Aorta (tissue), 5 donors: ENCODE data around the gene DNAJB13. TPM values are rescaled to one million over a fixed set of nuclear protein-coding genes. Genes with fewer than 3 reads are reported as not detected.

Experiments
- ATAC-seq: fragments of 200-7000 bp; cut with Tn5 transposase; one replicate; pipeline ENCODE4 v1.9.1; 2022; ENCODE audit warnings: moderate library complexity; ENCODE audit not compliant: low FRiP score
- DNase-seq, 2 donors: peaks; one replicate each; pipeline ENCODE4 v3.0.0-alpha.2; 2020
- H3K27ac ChIP-seq, 2 donors: one replicate each; pipeline ENCODE4 v1.5.1; 2013; ENCODE audit warnings: low read length in 2 of 2, mild to moderate bottlenecking in 2 of 2, moderate library complexity in 2 of 2, control low read depth in 1 of 2, inconsistent platforms in 1 of 2, low read depth in 1 of 2
- H3K27me3 ChIP-seq, 2 donors: one replicate each; pipeline ENCODE4 v1.6.1; 2013; ENCODE audit warnings: control low read depth in 1 of 2, low read length in 1 of 2, mild to moderate bottlenecking in 1 of 2, moderate library complexity in 1 of 2; ENCODE audit not compliant: insufficient read depth in 2 of 2, control insufficient read depth in 1 of 2
- H3K36me3 ChIP-seq, 2 donors: one replicate each; pipeline ENCODE4 v1.6.1; 2013; ENCODE audit warnings: control low read depth in 1 of 2, low read length in 1 of 2, mild to moderate bottlenecking in 1 of 2; ENCODE audit not compliant: insufficient read depth in 2 of 2, control insufficient read depth in 1 of 2
- H3K4me1 ChIP-seq, 2 donors: one replicate each; pipeline ENCODE4 v1.6.1; 2013; ENCODE audit warnings: low read length in 2 of 2, control low read depth in 1 of 2, mild to moderate bottlenecking in 1 of 2, moderate library complexity in 1 of 2; ENCODE audit not compliant: insufficient read depth in 2 of 2, control insufficient read depth in 1 of 2
- H3K4me3 ChIP-seq, 2 donors: one replicate each; pipeline ENCODE4 v1.5.1; 2013; ENCODE audit warnings: low read length in 2 of 2, control low read depth in 1 of 2, mild to moderate bottlenecking in 1 of 2
- H3K9me3 ChIP-seq: one replicate; pipeline ENCODE4 v1.6.1; 2013; ENCODE audit warnings: mild to moderate bottlenecking, low read length; ENCODE audit not compliant: control insufficient read depth
- WGBS, 2 donors: extraction: QIAGEN DNeasy Blood & Tissue Kit; methylation state at CpG; one replicate each; pipeline ENCODE4 v1.1.7; 2013; 5-methylcytosine and 5-hydroxymethylcytosine counted together
- intact Hi-C, 2 donors: fragments of 100-400 bp; cut with DNase I; formaldehyde crosslinking; loops; one replicate each; pipeline versions ENCODE4 v1.14.2 to v1.15.0; 2022
- polyA plus RNA-seq, 2 donors: library from polyadenylated mRNA; stranded (reverse); fragments of 200-250 nt; gene quantifications; one replicate each; pipeline ENCODE4 v1.2.3, GENCODE V29; 2013
- total RNA-seq, 2 donors: library from RNA; stranded (reverse); fragmentation: NEBNext Ultra II Directional; extraction: Animal tissue kit (Norgen Biotek cat#: 25700); gene quantifications; one replicate each; pipeline ENCODE4 v1.2.1, GENCODE V29; 2021
- donor health status: healthy with polysubstance abuse.
- donor health status: Bipolar disorder and iron deficiency.
- donor health status: DM: no; HTN: no; CAD: no.
- donor health status: DM: no; HTN: no; CAD: no.
- donor health status: DM: yes; HTN: yes; CAD: no.

DNAJB13 gene
- total and polyA plus RNA-seq, 4 donors = not detected

- intact Hi-C loops = no loop called here
- no peaks in the 10 kb centered on the region for H3K27me3 ChIP-seq
- H3K36me3 ChIP-seq = peaks cover 2 to 7% of the 10 kb centered on the region in 2 donors
- H3K9me3 ChIP-seq = no peaks in the 10 kb centered on the region
- ATAC-seq (no peak), DNase-seq (peak in 1 of 2 donors; percentile 21)
- H3K27ac ChIP-seq = no peak overlapping the region
- no peaks in the 10 kb centered on the region for H3K4me1 ChIP-seq
- 79 to 81% methylated on average over 8 of the region's 8 CpGs for WGBS, 2 donors
- no peak overlapping the region for H3K4me3 ChIP-seq
Observed at GRCh38 chr11:73999581-74000306, 48.9 kb downstream of the DNAJB13 start.

- DNase-seq (peak in 1 of 2 donors; percentile 37), ATAC-seq (no peak)
- intact Hi-C loops = no loop called here
- no peaks in the 10 kb centered on the region for H3K27me3 ChIP-seq
- 85% methylated on average over 14 of the region's 14 CpGs for WGBS, 2 donors
- H3K4me1 ChIP-seq = no peaks in the 10 kb centered on the region
- H3K27ac ChIP-seq = no peak overlapping the region
- no peaks in the 10 kb centered on the region for H3K9me3 ChIP-seq
- peaks cover 2 to 7% of the 10 kb centered on the region in 2 donors for H3K36me3 ChIP-seq
- H3K4me3 ChIP-seq = no peak overlapping the region
Observed at GRCh38 chr11:74000307-74001133, 49.7 kb downstream of the DNAJB13 start.

- no peaks in the 10 kb centered on the region for H3K4me1 ChIP-seq
- intact Hi-C loops = no loop called here
- WGBS, 2 donors = 85 to 88% methylated on average over 7 of the region's 7 CpGs
- peak; percentile 14 to 55 for DNase-seq
- no peaks in the 10 kb centered on the region for H3K27me3 ChIP-seq
- no peak for ATAC-seq
- H3K4me3 ChIP-seq = no peak overlapping the region
- H3K36me3 ChIP-seq = peaks cover 2 to 7% of the 10 kb centered on the region in 2 donors
- H3K27ac ChIP-seq = no peak overlapping the region
- H3K9me3 ChIP-seq = no peaks in the 10 kb centered on the region
Observed at GRCh38 chr11:74001822-74002286, 51.0 kb downstream of the DNAJB13 start.

- Histone ChIP-seq H3K9me3 (no peaks in the 10 kb centered on the region), H3K27ac (no peak overlapping the region), H3K27me3 (no peaks in the 10 kb centered on the region), H3K4me1 (no peaks in the 10 kb centered on the region), H3K36me3 (peaks cover 2 to 7% of the 10 kb centered on the region in 2 donors), H3K4me3 (no peak overlapping the region)
- 93 to 94% methylated on average over 4 of the region's 4 CpGs for WGBS, 2 donors
- DNase-seq (no peak), ATAC-seq (no peak)
- intact Hi-C loops = no loop called here
Observed at GRCh38 chr11:74002832-74003231, 52.0 kb downstream of the DNAJB13 start.

GRCh38 chr11:74004046-74004695, 53.3 kb downstream of the DNAJB13 start:
- DNase-seq (peak in 1 of 2 donors; percentile 35), ATAC-seq (no peak)
- Histone ChIP-seq H3K4me3 (no peak overlapping the region), H3K27ac (no peak overlapping the region), H3K27me3 (no peaks in the 10 kb centered on the region), H3K4me1 (no peaks in the 10 kb centered on the region), H3K36me3 (peaks cover 2 to 7% of the 10 kb centered on the region in 2 donors), H3K9me3 (no peaks in the 10 kb centered on the region)
- 93 to 95% methylated on average over 6 of the region's 6 CpGs for WGBS, 2 donors
- intact Hi-C loops = no loop called here

- H3K36me3 ChIP-seq = peaks cover 2 to 7% of the 10 kb centered on the region in 2 donors
- no peak overlapping the region for H3K27ac ChIP-seq
- H3K27me3 ChIP-seq = no peaks in the 10 kb centered on the region
- intact Hi-C loops = no loop called here
- H3K4me1 ChIP-seq = no peaks in the 10 kb centered on the region
- ATAC-seq (no peak), DNase-seq (peak in 1 of 2 donors; percentile 56)
- no peaks in the 10 kb centered on the region for H3K9me3 ChIP-seq
- H3K4me3 ChIP-seq = no peak overlapping the region
- 74 to 76% methylated on average over 11 of the region's 11 CpGs for WGBS, 2 donors
Observed at GRCh38 chr11:74004759-74005615, 54.2 kb downstream of the DNAJB13 start.

GRCh38 chr11:74005721-74006517, 55.1 kb downstream of the DNAJB13 start:
- intact Hi-C loops = no loop called here
- no peak overlapping the region for H3K27ac ChIP-seq
- no peak overlapping the region for H3K4me3 ChIP-seq
- no peaks in the 10 kb centered on the region for H3K4me1 ChIP-seq
- peaks cover 2 to 7% of the 10 kb centered on the region in 2 donors for H3K36me3 ChIP-seq
- DNase-seq (no peak), ATAC-seq (no peak)
- 94 to 96% methylated on average over 29 of the region's 29 CpGs for WGBS, 2 donors
- no peaks in the 10 kb centered on the region for H3K9me3 ChIP-seq
- H3K27me3 ChIP-seq = no peaks in the 10 kb centered on the region
